Vagina (tissue), 2 donors: ENCODE measurements around the gene GEMIN7.

Experiments used
- POLR2A ChIP-seq, 2 donors: fragments of 450-650 bp; IDR thresholded peaks; one replicate each; pipeline ENCODE4 v1.6.1; 2017; ENCODE audit warnings: antibody characterized with exemption in 2 of 2, mild to moderate bottlenecking in 2 of 2, moderate library complexity in 2 of 2
- POLR2AphosphoS5 ChIP-seq, 2 donors: sonication (generic); formaldehyde crosslinking; IDR thresholded peaks; one replicate each; pipeline ENCODE4 v1.9.0; 2017; ENCODE audit warnings: antibody characterized with exemption in 2 of 2, mild to moderate bottlenecking in 2 of 2, low read depth in 1 of 2; ENCODE audit not compliant: insufficient read depth in 1 of 2
- TF ChIP-seq, protein P1 (sequence below), 3 experiments: fragments of 450-650 bp in 2 of 3; fragments of 200-600 bp in 1 of 3; sonication (generic) in 1 of 3; IDR thresholded peaks; one replicate each; pipeline ENCODE4 v1.5.1; 2017 to 2019; ENCODE audit warnings: antibody characterized with exemption in 3 of 3, mild to moderate bottlenecking in 2 of 3, moderate library complexity in 2 of 3

DNA sequence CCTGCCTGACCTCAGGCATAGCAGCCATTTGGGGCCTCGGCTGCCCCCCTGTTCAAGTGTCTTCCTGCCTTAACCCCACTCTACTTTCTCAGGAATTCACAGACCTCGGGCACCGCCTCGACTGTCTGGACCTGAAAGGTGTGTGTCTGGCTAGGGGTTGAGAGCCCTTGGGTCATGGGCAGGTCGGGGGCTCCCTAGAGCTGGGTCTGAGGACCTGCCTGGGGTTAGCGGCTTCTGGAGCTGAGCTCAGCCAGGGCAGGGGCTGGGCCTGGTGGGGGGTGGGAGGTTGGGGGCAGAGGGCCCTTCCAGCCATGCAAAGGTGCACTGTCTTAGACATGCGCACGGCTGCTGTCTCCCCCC is 61.1 kb downstream of the GEMIN7 start:
- TF ChIP-seq, protein P1, sequence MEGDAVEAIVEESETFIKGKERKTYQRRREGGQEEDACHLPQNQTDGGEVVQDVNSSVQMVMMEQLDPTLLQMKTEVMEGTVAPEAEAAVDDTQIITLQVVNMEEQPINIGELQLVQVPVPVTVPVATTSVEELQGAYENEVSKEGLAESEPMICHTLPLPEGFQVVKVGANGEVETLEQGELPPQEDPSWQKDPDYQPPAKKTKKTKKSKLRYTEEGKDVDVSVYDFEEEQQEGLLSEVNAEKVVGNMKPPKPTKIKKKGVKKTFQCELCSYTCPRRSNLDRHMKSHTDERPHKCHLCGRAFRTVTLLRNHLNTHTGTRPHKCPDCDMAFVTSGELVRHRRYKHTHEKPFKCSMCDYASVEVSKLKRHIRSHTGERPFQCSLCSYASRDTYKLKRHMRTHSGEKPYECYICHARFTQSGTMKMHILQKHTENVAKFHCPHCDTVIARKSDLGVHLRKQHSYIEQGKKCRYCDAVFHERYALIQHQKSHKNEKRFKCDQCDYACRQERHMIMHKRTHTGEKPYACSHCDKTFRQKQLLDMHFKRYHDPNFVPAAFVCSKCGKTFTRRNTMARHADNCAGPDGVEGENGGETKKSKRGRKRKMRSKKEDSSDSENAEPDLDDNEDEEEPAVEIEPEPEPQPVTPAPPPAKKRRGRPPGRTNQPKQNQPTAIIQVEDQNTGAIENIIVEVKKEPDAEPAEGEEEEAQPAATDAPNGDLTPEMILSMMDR (IDR thresholded peaks at IDR 0.05), result no peak
- no peak for TF ChIP-seq POLR2A (IDR thresholded peaks at IDR 0.05)
- TF ChIP-seq POLR2AphosphoS5 (IDR thresholded peaks at IDR 0.05; ENCODE audit: insufficient read depth in 1 of 2, low read depth in 1 of 2), result no peak
